Inferior parietal cortex (tissue), 1 donor: ENCODE data around the gene SELENOP.
"Not testable (repeated sequence)": the region's sequence is repeated elsewhere in the genome, so short reads cannot be mapped to it uniquely, and the experiment has no call there.

Source experiments
- DNase-seq: peaks from one replicate; pipeline ENCODE4 v3.0.0-alpha.2; 2016; ENCODE audit errors: extremely low spot score

Gene SELENOP

GRCh38 chr5:42826757-42827515, 15.2 kb upstream of the SELENOP start:
- no peak for DNase-seq

GRCh38 chr5:42825422-42826148, 13.9 kb upstream of the SELENOP start:
- no peak for DNase-seq

GRCh38 chr5:42824347-42824976, 12.8 kb upstream of the SELENOP start:
- DNase-seq, result no peak

- DNase-seq, result no peak
Observed at GRCh38 chr5:42822548-42822947, 10.9 kb upstream of the SELENOP start.

- no peak for DNase-seq
Observed at GRCh38 chr5:42819745-42820144, 8.1 kb upstream of the SELENOP start.

- not testable (repeated sequence) for DNase-seq
Observed at GRCh38 chr5:42816546-42816945, 4.9 kb upstream of the SELENOP start.

GRCh38 chr5:42813533-42813932, 1.8 kb upstream of the SELENOP start:
- peak; percentile 33 for DNase-seq

GRCh38 chr5:42812620-42813019, 928 bp upstream of the SELENOP start:
- no peak for DNase-seq

GRCh38 chr5:42810834-42811590, 680 bp downstream of the SELENOP start:
- DNase-seq, result no peak

GRCh38 chr5:42808888-42809611, 2.6 kb downstream of the SELENOP start:
- DNase-seq, result no peak

GRCh38 chr5:42807722-42808447, 3.8 kb downstream of the SELENOP start:
- DNase-seq, result peak; percentile 57

GRCh38 chr5:42806701-42807262, 4.9 kb downstream of the SELENOP start:
- no peak for DNase-seq

GRCh38 chr5:42806004-42806700, 5.5 kb downstream of the SELENOP start:
- no peak for DNase-seq

- DNase-seq, result no peak
Observed at GRCh38 chr5:42804717-42805339, 6.9 kb downstream of the SELENOP start.

- DNase-seq, result no peak
Observed at GRCh38 chr5:42801516-42802166, 10.1 kb downstream of the SELENOP start.

- no peak for DNase-seq
Observed at GRCh38 chr5:42800748-42801330, 10.9 kb downstream of the SELENOP start.

- no peak for DNase-seq
Observed at GRCh38 chr5:42799668-42800114, 12.0 kb downstream of the SELENOP start.

GRCh38 chr5:42799241-42799608, 12.5 kb downstream of the SELENOP start:
- no peak for DNase-seq
